SKM-1 treated with dmso at 0.1 percent for 144 hours (cell line): ENCODE data around the gene KLK5.
"Not testable (repeated sequence)": the region's sequence is repeated elsewhere in the genome, so short reads cannot be mapped to it uniquely, and the experiment has no call there.

ENCODE experiments used
- DNase-seq: peaks from one replicate; lab custom pipeline; 2025; ENCODE audit not compliant: unreplicated experiment; lab: John Stamatoyannopoulos, UW

Gene KLK5

DNA sequence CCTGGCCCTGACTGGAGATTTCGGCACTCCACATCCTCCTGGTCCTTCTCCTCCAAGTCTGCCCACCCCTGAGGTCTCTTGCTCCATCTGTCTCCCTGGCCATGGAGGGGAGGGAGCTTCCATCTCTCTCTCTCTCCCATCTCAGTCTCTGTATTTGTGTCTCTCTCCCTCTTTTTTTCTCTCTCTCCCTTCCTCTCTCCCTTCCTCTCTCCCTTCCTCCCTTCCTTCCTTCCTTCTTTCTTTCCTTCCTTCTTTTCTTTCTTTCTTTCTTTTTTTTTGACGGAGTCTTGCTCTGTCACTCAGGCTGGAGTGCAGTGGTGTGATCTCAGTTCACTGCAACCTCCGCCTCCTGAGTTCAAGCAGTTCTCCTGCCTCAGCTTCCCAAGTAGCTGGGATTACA, 17.0 kb upstream of the KLK5 start:
- not testable (repeated sequence) for DNase-seq

DNA sequence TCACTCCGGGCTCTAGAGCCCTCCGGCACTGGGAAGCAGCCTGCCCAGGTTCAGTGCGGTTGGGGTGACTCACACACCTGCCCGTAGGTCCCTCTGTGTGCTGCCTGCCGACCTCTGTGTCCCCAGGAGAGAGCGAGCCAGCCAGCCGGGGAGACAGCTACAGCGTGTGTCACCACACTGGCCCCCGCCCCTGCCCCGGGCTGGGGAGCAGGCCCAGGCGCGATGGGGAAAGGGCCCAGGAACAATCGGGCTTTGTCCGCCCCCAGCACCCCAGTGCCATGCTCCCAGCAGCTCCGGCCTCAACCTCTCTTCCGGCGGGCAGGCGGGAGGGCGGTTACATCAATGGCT, 16.5 kb upstream of the KLK5 start, which contains the start of gene KLK6:
Gene KLK6, minus strand, starts transcription at position 179 of the 348 bp plus-strand sequence. CDS start 1,487 bp downstream, outside the sequence.
- DNase-seq = no peak

DNA sequence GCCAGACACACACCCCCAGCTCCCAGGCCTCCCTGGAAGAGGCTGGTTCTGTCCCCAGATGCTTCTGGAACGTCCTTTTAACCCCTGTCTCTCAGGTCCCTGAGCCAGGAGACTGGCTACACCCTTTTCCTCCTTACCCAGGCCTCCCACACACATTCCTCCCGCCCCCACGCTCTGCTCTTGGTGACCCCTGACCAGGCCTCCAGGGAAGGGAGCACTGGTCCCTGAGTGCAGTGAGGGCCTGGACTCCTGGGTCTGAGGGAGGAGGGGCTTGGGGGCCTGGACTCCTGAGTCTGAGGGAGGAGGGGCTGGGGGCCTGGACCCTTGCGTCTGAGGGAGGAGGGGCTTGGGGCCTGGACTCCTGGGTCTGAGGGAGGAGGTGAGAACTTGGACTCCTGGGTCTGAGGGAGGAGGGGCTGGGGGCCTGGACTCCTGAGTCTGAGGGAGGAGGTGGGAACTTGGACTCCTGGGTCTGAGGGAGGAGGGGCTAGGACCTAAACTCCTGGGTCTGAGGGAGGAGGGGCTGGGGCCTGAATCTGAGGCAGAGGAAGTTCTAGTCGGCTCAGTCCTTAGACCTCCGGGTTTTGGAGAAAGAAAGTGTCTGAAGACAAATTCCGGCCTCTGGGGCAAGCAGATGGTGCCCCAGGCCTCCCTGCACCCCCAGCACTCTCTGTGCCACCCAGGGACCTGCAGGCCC, 16.0 kb upstream of the KLK5 start:
- no peak for DNase-seq

DNA sequence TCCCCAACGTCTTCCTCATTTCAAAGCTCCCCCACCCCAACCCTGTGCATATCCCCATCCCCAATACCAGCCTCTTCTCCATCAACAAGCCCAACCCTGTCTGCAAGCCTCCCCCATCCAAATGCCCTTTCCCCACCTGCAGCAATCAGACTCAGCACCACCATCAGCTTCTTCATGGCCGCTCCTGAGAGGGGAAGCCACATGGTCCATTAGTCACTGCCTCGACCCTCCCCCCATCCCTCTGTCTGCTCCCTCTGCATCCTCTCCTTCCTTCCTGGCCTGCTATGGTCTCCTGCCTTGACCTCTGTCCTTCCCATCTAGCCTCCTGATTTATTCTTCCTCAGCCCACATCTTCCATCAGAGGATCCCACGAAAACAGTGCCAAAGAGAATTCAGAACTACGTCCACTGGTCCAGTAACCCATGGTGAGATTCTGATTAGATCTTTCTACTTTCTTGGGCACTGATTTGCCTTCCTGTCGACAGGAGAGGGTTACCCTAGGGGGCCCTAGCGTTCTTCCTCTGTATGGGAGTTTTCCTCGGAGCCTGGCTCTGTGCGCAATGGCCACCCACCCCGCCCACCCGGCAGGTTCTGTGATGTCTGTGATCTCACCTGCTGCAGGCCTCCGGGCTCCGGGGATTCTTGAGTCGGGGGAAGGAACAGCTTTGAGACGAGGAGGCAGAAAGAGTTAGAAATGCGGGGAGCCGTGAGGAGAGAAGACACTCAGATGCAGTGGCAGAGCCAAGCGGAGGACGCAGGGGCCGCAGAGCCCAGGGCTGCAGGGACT, 15.3 kb upstream of the KLK5 start:
- DNase-seq = no peak

DNA sequence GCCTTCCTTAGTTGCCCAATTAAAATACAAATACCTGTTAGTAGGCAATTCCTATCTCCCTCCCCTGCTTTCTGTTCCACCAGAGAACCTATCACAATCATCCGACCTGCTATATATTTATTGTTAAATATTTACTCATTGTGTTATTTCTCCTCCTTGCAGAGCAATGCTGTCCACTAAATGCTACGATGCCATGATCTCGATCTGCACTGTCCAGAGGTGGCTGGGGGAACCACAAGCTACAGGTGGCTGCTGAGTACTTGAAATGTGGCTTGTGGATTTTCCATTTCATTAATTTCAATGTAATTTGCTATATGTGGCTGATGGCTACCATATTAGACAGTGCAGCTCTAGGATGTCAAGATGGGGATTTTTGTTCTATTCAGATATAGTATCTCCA, 11.4 kb upstream of the KLK5 start:
- no peak for DNase-seq

DNA sequence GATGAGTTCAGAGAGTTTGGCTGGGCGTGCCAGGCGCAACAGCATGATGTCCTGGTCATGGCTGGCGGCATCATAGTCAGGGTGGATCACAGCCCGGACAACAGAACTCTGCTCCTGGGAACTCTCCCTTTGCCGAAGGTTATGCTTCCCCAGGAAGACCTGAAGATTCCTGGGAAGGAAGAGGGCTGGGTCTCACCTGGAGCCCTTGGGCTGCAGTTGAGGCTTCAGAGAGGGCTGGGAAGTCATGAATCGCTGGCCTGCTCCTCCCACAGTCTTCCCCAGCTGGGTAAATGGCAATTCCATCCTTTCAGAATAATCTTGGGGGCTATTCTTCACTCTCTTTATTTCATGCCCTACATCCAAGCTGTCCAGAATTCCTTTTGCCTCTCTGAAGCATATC, 10.5 kb upstream of the KLK5 start:
- DNase-seq = no peak

DNA sequence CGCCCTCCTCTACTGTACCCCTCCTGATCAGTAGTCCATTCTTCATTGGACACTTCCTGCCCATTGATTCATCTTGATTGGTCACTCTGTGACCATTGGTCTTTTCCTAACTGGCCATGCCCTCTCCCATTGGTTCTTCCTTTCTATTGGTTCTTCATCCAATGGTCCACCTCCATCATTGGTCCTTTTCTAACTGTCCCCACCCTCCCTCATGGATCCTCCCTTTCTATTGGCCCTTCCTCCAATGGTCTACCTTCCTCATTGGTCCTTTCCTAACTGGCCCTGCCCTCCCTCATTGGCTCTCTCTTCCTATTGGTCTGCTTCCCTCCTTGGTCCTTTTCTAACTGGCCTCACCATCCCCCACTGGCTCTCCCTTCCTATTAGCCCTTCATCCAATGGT, 9.4 kb upstream of the KLK5 start:
- no peak for DNase-seq

DNA sequence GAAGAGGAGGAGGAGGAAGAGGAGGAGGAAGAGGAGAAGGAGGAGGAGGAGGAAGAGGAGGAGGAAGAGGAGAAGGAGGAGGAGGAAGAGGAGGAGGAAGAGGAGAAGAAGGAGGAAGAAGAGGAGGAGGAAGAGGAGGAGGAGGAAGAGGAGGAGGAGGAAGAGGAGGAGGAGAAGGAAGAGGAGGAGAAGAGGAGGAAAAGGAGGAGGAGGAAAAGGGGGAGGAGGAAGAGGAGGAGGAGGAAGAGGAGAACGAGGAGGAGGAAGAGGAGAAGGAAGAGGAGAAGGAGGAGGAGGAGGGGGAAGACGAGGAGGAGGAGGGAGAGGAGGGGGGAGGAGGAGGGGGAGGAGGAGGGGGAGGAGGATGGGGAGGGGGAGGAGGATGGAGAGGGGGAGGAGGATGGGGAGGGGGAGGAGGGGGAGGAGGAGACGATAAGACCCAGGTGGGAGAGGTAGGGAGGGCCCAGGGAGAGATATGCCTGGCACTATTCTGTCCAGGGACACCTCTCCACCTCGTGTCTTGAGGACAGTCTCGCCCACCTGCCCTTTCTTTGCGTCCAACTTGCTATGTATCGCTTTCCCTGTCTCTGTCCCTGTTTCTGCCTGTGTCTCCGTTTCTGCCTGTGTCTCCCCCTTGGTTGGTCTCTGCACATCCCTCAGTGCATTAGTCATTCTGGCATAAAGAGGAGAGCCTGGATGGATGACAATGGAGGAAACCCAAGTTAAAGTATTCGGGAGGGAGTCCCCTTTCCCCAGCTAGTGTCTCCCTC, 7.1 kb upstream of the KLK5 start:
- DNase-seq = no peak

DNA sequence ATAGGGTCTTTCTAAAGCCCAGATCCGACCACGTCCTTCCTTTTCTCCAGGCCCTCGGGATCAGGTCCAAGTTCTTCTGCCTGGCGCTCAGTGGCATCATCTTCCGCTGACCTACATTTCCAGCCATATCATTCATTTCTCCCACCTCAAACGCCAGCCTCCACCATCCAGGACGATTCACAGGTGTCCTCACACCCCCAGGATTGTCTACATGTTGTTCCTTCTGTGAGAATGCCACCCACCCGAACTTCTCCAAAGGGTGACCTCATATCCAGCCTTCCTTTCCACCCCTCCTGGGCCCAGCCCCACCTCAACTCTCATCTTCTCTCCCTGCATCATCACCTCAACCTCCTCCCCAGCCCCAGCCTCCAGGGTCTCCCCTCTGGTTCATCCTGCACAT, 4.7 kb upstream of the KLK5 start:
- DNase-seq = no peak

DNA sequence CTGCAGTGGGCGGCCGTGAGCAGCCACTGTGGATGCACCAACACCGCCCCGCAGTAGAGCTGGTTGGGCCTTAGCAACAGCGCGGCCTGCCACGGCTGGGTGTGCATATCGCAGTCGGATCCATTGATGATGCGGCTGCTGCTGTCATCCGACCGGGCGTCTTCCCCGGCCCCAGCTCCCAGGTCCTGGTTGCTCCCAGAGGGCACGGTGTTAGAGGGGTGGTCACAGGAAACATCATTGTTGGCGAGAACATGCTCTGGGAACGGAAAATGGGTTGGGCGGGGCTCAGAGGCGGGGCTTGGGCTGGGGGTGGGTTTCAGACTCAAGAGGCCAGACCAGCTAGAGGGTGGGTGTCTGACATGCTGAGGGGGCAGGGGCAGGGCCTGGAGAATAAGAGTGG, 3.0 kb downstream of the KLK5 start:
- no peak for DNase-seq

DNA sequence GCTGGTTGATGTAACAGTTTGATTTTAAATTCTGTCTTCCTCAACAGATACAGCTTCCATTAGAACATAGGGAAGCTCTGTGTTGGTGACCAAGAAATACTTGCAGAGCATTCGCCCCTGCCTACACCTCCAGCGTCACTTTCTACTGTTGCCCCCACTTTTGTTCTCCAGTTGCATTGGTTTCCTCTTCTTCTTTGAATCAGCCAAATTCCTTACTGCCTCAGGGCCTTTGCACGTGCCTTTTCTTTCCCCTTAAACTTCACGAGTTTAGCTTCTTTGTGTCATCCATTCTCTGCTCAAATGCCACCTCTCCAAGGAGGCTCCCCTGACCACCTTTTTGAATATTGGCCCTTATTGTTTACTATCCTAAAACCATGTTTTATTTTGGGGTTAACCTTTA, 5.7 kb downstream of the KLK5 start:
- DNase-seq = no peak

DNA sequence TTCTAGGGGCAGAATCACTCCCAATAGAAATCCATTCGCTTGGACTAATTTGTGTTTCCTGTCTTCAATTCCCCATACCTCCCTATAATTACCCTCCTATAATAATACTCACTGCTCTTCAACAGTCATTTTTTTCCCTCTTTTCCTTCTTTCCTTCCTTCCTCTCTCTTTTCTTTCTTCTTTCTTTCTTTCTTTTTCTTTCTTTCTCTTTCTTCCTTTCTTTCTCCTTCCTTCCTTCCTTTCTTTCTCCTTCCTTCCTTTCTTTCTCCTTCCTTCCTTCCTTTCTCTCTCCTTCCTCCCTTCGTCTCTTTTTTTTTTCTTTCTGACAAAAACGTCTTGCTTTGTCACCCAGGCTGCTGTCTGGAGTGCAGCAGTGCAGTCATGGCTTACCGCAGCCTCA, 8.0 kb downstream of the KLK5 start:
- no peak for DNase-seq

DNA sequence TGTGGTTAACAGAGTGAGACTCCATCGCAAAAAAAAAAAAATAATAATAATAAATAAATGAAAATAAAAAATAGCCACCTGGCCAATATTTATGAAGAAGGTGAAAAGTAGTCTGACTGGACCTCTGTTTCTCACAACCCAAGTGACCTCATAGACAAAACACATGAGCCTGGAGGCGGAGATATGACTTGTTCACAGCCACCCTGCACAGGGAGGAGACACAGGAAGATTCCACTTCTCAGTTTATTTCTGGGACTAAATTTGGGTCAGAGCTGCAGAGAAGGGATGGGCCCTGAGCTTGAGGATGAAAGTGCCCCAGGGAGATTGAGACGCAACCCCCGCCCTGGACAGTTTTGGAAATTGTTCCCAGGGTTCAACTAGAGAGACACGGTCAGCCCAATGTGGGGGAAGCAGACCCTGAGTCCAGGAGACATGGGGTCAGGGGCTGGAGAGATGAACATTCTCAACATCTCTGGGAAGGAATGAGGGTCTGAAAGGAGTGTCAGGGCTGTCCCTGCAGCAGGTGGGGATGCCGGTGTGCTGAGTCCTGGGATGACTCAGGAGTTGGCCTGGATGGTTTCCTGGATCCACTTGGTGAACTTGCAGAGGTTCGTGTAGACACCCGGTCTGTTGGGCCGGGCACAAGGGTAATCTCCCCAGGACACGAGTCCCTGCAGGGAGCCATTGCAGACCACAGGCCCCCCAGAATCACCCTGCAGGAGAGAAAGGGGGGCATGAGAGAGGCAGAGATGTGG, 9.6 kb downstream of the KLK5 start:
- no peak for DNase-seq

DNA sequence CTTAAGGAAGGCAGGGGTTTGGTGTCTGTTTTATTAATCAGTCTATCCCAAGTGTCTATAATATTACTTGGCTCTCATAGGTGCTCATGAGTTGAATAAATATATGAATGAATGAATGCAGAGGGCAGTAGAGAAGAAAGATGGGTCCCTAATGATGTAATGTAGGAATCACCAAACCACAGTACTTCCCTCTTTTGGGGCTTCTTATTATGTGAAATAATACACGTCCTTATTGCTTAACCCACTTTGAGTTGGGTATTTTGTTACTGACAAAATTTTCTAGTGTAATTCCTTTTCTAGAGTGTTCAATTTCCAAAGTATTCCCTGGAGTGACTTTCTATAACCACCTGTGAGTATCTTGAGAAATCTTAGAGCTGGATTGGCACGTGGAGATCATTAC, 13.2 kb downstream of the KLK5 start:
- DNase-seq = no peak

DNA sequence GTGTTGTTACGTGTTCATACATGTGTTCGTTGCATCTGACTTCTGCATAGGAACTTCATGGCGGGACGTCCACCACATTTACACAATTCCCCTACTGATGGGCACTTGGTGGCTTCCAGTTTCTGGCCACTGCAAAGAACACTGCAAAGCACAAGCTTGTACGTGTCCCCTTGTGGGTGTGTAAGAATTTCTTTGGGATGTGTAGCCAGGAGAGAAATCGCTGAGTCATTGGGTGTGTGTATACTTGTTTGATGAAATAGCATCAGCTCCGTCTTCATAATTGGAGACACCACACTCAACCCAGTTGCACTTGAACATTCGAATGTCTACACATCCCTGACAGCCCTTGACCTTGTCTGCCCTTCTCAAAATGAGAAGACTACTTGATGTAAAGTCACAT, 19.2 kb downstream of the KLK5 start:
- DNase-seq = no peak

DNA sequence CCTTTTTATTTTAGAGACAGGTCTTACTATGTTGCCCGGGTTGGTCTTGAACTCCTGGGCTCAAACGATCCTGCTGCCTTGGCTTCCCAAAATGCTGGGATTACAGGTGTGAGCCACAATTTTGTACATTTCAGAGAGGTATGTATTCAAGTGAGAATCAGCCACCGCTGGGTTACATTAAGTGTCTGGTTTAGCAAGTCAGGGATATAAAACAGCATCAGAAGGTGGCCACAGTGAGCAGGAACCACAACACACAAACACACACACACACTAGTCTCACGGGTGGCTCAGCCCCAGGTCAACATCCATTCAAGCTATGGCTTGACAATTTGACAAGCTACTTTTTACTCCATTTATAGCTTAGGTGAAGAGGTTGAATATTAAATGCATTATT, 20.2 kb downstream of the KLK5 start:
- no peak for DNase-seq

DNA sequence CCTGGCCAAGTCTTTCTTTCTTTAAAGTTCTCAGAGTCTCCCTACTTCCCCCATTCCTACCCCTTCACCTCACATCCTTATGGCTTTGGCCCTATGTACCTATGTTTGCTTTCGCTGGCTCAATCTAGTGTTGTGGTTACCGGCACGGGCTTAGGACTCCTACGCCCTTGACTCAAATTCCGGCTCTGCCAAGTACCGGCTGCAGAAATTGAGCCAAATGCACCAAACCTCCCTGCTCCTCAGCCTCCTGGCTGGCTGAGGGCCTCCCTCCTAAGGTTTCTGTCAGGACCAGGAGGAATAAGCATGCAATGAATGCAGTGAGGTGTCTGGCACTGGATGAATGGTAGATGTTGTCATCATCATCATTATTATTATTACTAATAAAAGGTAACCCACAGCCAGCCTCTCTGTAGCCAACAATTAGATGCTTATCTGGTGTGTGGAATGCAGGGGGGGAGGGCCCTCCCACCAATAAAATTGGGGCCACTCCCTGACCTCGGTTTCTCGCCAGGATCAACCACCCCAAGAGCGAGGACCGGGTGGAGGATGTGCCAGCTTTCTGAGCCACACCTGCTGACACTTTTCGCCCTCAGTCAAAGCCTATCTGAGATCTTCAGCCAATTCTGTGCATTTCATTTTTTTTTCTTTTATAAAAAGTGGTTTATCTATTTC, 20.7 kb downstream of the KLK5 start:
- no peak for DNase-seq

DNA sequence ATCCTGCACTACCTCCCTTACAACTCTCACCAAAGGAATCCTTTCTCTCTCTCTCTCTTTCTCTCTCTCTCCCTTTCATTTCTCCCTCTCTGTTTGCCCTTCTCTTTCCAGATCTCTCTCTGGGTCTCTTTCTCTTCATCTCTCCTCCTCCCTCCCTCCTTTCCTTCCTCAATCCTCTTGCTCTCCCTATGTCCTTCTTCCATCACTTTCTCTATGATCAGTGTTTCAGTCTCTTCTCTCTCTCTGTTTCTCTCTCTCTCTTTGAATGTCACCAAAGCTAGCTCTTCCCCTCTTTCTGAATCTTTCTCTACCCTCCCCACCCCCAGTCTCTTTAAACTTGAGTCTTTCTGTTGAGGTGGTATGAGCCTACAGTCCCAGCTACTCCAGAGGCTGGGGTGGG, 21.8 kb downstream of the KLK5 start:
- no peak for DNase-seq

DNA sequence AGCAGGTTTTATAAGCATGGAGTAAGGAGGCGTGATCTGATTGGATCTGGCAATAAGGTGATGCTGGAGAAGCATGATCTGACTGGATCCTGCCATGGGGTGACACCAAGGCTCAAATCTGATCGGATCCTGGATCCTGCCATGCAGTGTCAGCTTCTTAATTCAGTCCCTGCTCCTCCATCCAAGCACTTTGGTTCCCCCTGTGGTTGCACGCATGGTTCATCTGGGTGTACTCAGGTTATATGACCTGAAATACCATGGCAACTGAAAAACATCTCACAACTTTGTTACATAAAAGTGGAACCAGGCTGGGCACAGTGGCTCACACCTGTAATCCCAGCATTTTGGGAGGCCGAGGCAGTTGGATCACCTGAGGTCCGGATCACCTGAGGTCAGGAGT, 24.0 kb downstream of the KLK5 start:
- DNase-seq = no peak

DNA sequence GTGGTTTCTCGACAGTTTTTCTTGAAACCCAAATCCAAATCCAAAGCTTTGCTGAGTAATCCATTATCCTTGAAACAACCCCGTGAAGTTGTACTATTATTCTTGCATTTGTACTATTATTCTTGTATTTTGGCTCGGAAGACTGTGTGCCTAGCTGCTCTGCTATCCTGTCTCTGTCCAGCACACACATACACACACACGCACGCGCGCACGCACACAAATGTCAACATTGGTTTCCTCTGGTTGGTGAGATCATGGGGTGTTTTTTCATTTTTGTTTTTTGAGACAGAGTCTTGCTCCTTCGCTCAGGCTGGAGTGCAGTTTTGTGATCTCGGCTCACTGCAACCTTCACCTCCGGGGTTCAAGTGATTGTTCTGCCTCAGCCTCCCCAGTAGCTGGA, 26.7 kb downstream of the KLK5 start:
- DNase-seq = no peak

DNA sequence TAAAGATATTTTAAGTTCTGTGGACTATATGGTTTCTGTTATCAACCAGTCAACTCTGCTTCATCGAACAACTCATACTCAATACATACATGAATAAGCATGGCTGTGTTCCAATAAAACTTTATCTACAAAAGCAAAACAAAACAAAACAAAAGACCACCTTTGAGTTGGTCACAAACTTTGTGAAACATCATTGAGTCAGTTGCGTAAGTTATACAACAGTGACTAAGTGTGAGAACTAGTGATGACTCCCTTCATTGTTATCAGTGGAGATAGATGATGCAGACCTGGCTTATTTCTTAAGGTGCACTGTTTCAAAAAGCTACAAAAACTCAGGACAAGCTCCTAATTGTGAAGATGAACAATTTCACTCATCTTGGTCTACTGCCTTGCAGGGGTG, 27.1 kb downstream of the KLK5 start:
- DNase-seq = no peak
